Vagina (tissue), 2 donors: ENCODE data around the gene FSIP1. TPM values are rescaled to one million over a fixed set of nuclear protein-coding genes. Genes with fewer than 3 reads are reported as not detected.
A peak's percentile ranks its signal among the peaks of the same experiment; 100 is the strongest.

Experiments used
- DNase-seq, 2 donors: peaks; one replicate each; pipeline ENCODE4 v3.0.0-alpha.2; 2017; ENCODE audit errors: extremely low spot score in 2 of 2
- H3K27ac ChIP-seq: fragments of 200-600 bp; sonication (generic); one replicate; pipeline ENCODE4 v1.5.1; 2019
- H3K27me3 ChIP-seq: fragments of 200-600 bp; sonication (generic); one replicate; pipeline ENCODE4 v1.5.1; 2019
- H3K36me3 ChIP-seq, 2 donors: fragments of 200-600 bp; sonication (generic); one replicate each; pipeline ENCODE4 v1.5.1; 2017 to 2019
- H3K4me1 ChIP-seq: fragments of 200-600 bp; sonication (generic); one replicate; pipeline ENCODE4 v1.5.1; 2019
- H3K4me3 ChIP-seq, 2 donors: fragments of 200-600 bp; sonication (generic); 1 replicate in 1 of 2; 2 replicates in 1 of 2; pipeline ENCODE4 v1.5.1; 2016 to 2019
- H3K9me3 ChIP-seq: fragments of 200-600 bp; sonication (generic); one replicate; pipeline ENCODE4 v1.5.1; 2019
- POLR2A ChIP-seq, 2 donors: fragments of 450-650 bp; IDR thresholded peaks; one replicate each; pipeline ENCODE4 v1.6.1; 2017; ENCODE audit warnings: antibody characterized with exemption in 2 of 2, mild to moderate bottlenecking in 2 of 2, moderate library complexity in 2 of 2
- POLR2AphosphoS5 ChIP-seq, 2 donors: sonication (generic); formaldehyde crosslinking; IDR thresholded peaks; one replicate each; pipeline ENCODE4 v1.9.0; 2017; ENCODE audit warnings: antibody characterized with exemption in 2 of 2, mild to moderate bottlenecking in 2 of 2, low read depth in 1 of 2; ENCODE audit not compliant: insufficient read depth in 1 of 2
- intact Hi-C: fragments of 100-400 bp; cut with DNase I; formaldehyde crosslinking; loops from one replicate; pipeline ENCODE4 v1.15.1; 2023
- total RNA-seq: library from RNA; depleted of rRNA; stranded (reverse); fragments of >200 nt; gene quantifications from one replicate; pipeline ENCODE4 v1.2.3, GENCODE V29; 2016
- TF ChIP-seq, protein P1 (sequence below), 3 experiments: fragments of 450-650 bp in 2 of 3; fragments of 200-600 bp in 1 of 3; sonication (generic) in 1 of 3; IDR thresholded peaks; one replicate each; pipeline ENCODE4 v1.5.1; 2017 to 2019; ENCODE audit warnings: antibody characterized with exemption in 3 of 3, mild to moderate bottlenecking in 2 of 3, moderate library complexity in 2 of 3

The FSIP1 gene
- total RNA-seq, 1 donor from 2014 or later: 0.98 TPM

DNA sequence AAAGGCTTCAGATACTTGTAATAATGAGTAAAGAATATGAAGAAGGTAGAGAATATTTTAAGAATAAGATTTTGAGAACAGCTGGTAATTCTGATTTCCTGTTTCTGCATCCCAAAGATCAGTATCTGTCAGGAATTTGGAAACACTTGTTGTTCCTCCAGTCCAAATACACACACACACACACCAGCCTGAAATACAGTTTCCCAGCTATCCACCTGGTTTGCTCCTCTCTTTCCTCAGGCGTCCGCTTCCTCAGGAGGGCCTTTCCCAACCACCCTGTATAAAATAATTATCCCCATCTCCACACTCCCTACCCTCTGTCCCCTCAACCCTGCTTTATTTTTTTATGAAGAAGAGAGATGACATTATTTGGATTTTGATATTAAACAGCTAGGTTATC is 2.0 kb upstream of the FSIP1 start:
- Histone ChIP-seq H3K27ac (no peak overlapping the region), H3K4me3 (no peak overlapping the region), H3K4me1 (peaks cover 26% of the 10 kb centered on the region), H3K9me3 (no peaks in the 10 kb centered on the region), H3K36me3 (no peaks in the 10 kb centered on the region), H3K27me3 (no peaks in the 10 kb centered on the region)
- no peak for DNase-seq
- TF ChIP-seq POLR2AphosphoS5 (IDR thresholded peaks at IDR 0.05; ENCODE audit: insufficient read depth in 1 of 2, low read depth in 1 of 2): no peak
- TF ChIP-seq, protein P1, sequence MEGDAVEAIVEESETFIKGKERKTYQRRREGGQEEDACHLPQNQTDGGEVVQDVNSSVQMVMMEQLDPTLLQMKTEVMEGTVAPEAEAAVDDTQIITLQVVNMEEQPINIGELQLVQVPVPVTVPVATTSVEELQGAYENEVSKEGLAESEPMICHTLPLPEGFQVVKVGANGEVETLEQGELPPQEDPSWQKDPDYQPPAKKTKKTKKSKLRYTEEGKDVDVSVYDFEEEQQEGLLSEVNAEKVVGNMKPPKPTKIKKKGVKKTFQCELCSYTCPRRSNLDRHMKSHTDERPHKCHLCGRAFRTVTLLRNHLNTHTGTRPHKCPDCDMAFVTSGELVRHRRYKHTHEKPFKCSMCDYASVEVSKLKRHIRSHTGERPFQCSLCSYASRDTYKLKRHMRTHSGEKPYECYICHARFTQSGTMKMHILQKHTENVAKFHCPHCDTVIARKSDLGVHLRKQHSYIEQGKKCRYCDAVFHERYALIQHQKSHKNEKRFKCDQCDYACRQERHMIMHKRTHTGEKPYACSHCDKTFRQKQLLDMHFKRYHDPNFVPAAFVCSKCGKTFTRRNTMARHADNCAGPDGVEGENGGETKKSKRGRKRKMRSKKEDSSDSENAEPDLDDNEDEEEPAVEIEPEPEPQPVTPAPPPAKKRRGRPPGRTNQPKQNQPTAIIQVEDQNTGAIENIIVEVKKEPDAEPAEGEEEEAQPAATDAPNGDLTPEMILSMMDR (IDR thresholded peaks at IDR 0.05): no peak
- no peak for TF ChIP-seq POLR2A (IDR thresholded peaks at IDR 0.05)
- intact Hi-C loops: loop anchor here (5.0 kb wide), 1 partner anchor 263 kb away; no protein-coding TSS in a partner anchor

DNA sequence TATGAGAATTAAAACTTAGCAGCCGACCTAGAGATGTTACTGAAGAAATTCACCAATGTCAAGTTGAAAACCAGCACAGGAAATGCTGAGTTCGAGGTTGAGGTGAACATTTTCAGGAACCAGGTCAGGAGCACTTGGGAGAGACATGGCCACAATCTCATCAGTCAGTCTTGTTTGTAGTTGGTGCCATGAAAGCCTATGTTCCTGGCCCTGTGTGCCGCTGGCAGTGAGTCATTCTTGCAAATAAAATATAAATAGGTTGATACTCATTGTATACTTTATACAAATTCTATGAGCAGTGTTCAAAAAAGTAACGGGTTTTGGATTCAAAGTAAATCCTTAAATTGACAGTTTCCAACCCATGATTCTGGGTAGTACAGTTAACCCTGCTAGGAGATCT is 1.5 kb upstream of the FSIP1 start:
- TF ChIP-seq, protein P1 (IDR thresholded peaks at IDR 0.05): no peak
- TF ChIP-seq POLR2A (IDR thresholded peaks at IDR 0.05) (no peak), POLR2AphosphoS5 (IDR thresholded peaks at IDR 0.05; ENCODE audit: insufficient read depth in 1 of 2, low read depth in 1 of 2) (no peak)
- no peak for DNase-seq
- no peaks in the 10 kb centered on the region for H3K9me3 ChIP-seq
- intact Hi-C loops: no loop called here
- H3K27ac ChIP-seq: no peak overlapping the region
- no peaks in the 10 kb centered on the region for H3K36me3 ChIP-seq
- H3K27me3 ChIP-seq: no peaks in the 10 kb centered on the region
- H3K4me3 ChIP-seq: no peak overlapping the region
- peaks cover 26% of the 10 kb centered on the region for H3K4me1 ChIP-seq

DNA sequence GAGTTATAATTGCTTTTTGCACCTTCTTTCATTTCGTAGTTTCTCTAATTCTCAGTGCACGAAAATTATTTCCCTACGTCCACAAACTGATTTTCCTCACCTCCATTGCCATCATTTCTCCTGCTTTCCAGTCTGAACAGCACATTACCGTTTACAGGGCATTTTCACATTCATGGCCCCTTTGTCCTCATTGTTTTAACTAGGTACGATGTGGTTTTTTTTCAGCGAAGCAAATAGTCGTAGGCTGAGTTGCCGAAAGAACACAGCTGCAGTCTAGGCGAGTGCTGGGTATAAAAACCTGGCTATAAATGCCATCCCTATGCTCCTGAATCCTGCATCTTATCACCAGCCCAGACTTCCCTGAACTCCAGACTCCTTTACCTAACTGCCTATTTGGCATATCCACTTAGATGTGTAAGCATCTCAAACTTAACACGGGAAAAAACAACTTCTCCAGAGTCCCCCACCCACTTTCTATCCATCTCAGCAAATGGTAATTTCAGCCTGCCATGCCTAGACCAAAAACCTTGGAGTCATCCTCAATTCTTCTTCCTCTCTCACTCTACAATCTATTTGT is 691 bp upstream of the FSIP1 start:
- Histone ChIP-seq H3K27me3 (no peaks in the 10 kb centered on the region), H3K4me3 (peak overlapping the region; percentile 65 to 77), H3K4me1 (peaks cover 26% of the 10 kb centered on the region), H3K27ac (peak overlapping the region; percentile 76), H3K36me3 (no peaks in the 10 kb centered on the region), H3K9me3 (no peaks in the 10 kb centered on the region)
- TF ChIP-seq POLR2A (IDR thresholded peaks at IDR 0.05) (no peak), POLR2AphosphoS5 (IDR thresholded peaks at IDR 0.05; ENCODE audit: insufficient read depth in 1 of 2, low read depth in 1 of 2) (no peak)
- TF ChIP-seq, protein P1 (IDR thresholded peaks at IDR 0.05): no peak
- intact Hi-C loops: no loop called here
- DNase-seq: no peak

DNA sequence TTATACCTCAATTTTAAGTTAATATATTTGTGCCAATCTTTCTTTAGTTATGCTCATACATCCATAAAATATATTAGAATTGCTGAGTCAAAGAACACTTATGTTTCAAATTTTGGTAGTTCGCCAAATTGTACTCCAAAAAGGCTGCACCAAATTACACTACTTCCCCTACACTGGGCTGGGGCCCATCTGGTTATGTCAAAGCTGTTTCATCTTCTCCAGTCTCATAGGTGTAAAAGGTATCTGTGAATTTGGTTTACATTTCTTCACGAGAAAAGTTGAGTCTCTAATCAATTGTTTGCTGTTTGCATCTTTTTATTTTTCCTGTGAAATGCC is 706 bp downstream of the FSIP1 start:
- DNase-seq: no peak
- Histone ChIP-seq H3K27ac (peak overlapping the region; percentile 53), H3K4me1 (peaks cover 26% of the 10 kb centered on the region), H3K4me3 (peak overlapping the region; percentile 65 to 77), H3K36me3 (no peaks in the 10 kb centered on the region), H3K9me3 (no peaks in the 10 kb centered on the region), H3K27me3 (no peaks in the 10 kb centered on the region)
- TF ChIP-seq, protein P1 (IDR thresholded peaks at IDR 0.05): no peak
- no peak for TF ChIP-seq POLR2A (IDR thresholded peaks at IDR 0.05)
- TF ChIP-seq POLR2AphosphoS5 (IDR thresholded peaks at IDR 0.05; ENCODE audit: insufficient read depth in 1 of 2, low read depth in 1 of 2): no peak
- intact Hi-C loops: no loop called here

DNA sequence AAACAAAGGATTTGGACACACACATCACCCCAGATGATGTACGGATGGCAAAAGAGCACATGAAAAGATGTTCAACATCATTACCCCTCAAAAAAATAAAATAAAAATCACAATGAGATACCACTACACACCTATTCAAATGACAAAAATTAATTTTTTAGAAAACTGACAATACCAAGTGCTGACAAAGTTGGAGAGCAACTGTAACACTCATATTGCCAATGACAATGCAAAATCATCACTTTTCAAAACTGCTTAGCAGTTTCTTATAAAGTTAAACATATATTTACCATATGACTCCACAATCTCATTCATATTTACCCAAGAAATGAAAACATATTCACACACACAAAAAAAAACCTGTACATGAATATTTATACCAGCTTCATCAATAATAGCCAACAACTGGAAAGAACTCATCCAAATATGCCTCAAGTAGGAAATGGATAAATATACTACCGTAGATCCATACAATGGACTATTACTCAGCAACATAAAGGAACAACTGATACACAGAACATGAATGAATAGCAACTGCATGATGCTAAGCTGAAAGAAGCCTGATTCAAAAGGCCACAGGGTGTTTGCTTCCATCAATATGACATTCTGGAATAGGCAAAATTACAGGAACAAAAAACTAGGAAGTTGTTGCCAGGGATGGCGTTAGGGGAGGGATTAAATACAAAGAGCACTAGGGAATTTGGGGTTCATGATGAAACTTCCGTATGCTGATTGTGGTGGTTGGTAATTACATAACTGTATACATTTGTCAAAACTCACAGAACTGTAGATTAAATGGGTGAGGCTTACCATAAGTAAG is 1.3 kb downstream of the FSIP1 start:
- H3K27ac ChIP-seq: no peak overlapping the region
- H3K36me3 ChIP-seq: no peaks in the 10 kb centered on the region
- TF ChIP-seq POLR2AphosphoS5 (IDR thresholded peaks at IDR 0.05; ENCODE audit: insufficient read depth in 1 of 2, low read depth in 1 of 2) (no peak), POLR2A (IDR thresholded peaks at IDR 0.05) (no peak)
- TF ChIP-seq, protein P1 (IDR thresholded peaks at IDR 0.05): no peak
- H3K27me3 ChIP-seq: no peaks in the 10 kb centered on the region
- no peak overlapping the region for H3K4me3 ChIP-seq
- H3K4me1 ChIP-seq: peaks cover 26% of the 10 kb centered on the region
- no peaks in the 10 kb centered on the region for H3K9me3 ChIP-seq
- no peak for DNase-seq
- intact Hi-C loops: no loop called here
